Neural cell (in vitro differentiated cells): ENCODE results near the gene SNAPC2. TPM values are rescaled to one million over a fixed set of nuclear protein-coding genes. Genes with fewer than 3 reads are reported as not detected.

ENCODE experiments used
- H2AFZ ChIP-seq: fragments of 200-600, 300-800 bp; sonication (generic), shearing (Covaris generic); 2 replicates; pipeline ENCODE4 v1.6.0; 2014; ENCODE audit warnings: low read depth, mild to moderate bottlenecking, antibody characterized with exemption, low read length, moderate library complexity
- H3F3A ChIP-seq: fragments of 200-600 bp; shearing (Covaris generic); 2 replicates; pipeline ENCODE4 v1.6.1; 2016; ENCODE audit warnings: mild to moderate bottlenecking, moderate library complexity, mixed read lengths, antibody characterized with exemption, low read length; ENCODE audit not compliant: insufficient read depth, poor library complexity, severe bottlenecking
- H3K27ac ChIP-seq: fragments of 200-600, 300-800 bp; sonication (generic), shearing (Covaris generic); 2 replicates; pipeline ENCODE4 v1.5.1; 2014; ENCODE audit warnings: mild to moderate bottlenecking, low read length, moderate library complexity
- H3K27me3 ChIP-seq: fragments of 300-800, 200-600 bp; sonication (generic), shearing (Covaris generic); 2 replicates; pipeline ENCODE4 v1.6.0; 2014; ENCODE audit warnings: mild to moderate bottlenecking, low read depth, low read length, moderate library complexity; ENCODE audit not compliant: insufficient read depth
- H3K36me3 ChIP-seq: fragments of 300-800, 200-600 bp; sonication (generic), shearing (Covaris generic); 2 replicates; pipeline ENCODE4 v1.5.1; 2014; ENCODE audit warnings: mild to moderate bottlenecking, antibody characterized with exemption, low read length, moderate library complexity; ENCODE audit not compliant: insufficient read depth
- H3K4me2 ChIP-seq: fragments of 300-800, 200-600 bp; sonication (generic), shearing (Covaris generic); 2 replicates; pipeline ENCODE4 v1.6.0; 2014; ENCODE audit warnings: mild to moderate bottlenecking, low read length
- H3K4me3 ChIP-seq: fragments of 300-800, 200-600 bp; sonication (generic), shearing (Covaris generic); 2 replicates; pipeline ENCODE4 v1.5.1; 2014; ENCODE audit warnings: mild to moderate bottlenecking, low read length, moderate library complexity
- H3K79me2 ChIP-seq: fragments of 200-600 bp; shearing (Covaris generic); replicated peaks from 2 replicates; pipeline ENCODE4 v1.6.0; 2014; ENCODE audit warnings: mild to moderate bottlenecking, low read length, moderate library complexity; ENCODE audit not compliant: insufficient read depth
- H3K9ac ChIP-seq: fragments of 300-800, 200-600 bp; sonication (generic), shearing (Covaris generic); 2 replicates; pipeline ENCODE4 v1.6.1; 2016; ENCODE audit warnings: mild to moderate bottlenecking, low read length, mixed read lengths
- H3K9me2 ChIP-seq: fragments of 200-600 bp; shearing (Covaris generic); 2 replicates; pipeline ENCODE4 v1.6.1; 2016; ENCODE audit warnings: mild to moderate bottlenecking, low read length, mixed read lengths; ENCODE audit not compliant: insufficient read depth
- H3K9me3 ChIP-seq: fragments of 200-600, 300-800 bp; sonication (generic), shearing (Covaris generic); 2 replicates; pipeline ENCODE4 v1.6.1; 2016; ENCODE audit warnings: mild to moderate bottlenecking, mixed run types, low read length, moderate library complexity, mixed read lengths
- H4K20me1 ChIP-seq: fragments of 200-600 bp; shearing (Covaris generic); 2 replicates; pipeline ENCODE4 v1.6.1; 2016; ENCODE audit warnings: mild to moderate bottlenecking, mixed run types; ENCODE audit not compliant: insufficient read depth
- EP300 ChIP-seq: fragments of 450-650 bp; conservative IDR thresholded peaks from 2 replicates; pipeline ENCODE4 v1.6.1; 2014; ENCODE audit warnings: antibody characterized with exemption, mild to moderate bottlenecking, moderate library complexity; ENCODE audit not compliant: poor library complexity, severe bottlenecking
- EZH2 ChIP-seq: fragments of 200-600, 300-800 bp; shearing (Covaris generic), sonication (generic); IDR thresholded peaks from 2 replicates; pipeline ENCODE4 v1.6.1; 2014; ENCODE audit warnings: antibody characterized with exemption, low read length, borderline replicate concordance, mild to moderate bottlenecking; ENCODE audit not compliant: insufficient read depth, poor library complexity, severe bottlenecking
- MXI1 ChIP-seq: fragments of 450-650 bp; conservative IDR thresholded peaks from 2 replicates; pipeline ENCODE4 v1.6.1; 2014; ENCODE audit warnings: antibody characterized with exemption, mild to moderate bottlenecking; ENCODE audit not compliant: poor library complexity, severe bottlenecking
- POLR2AphosphoS5 ChIP-seq: IDR thresholded peaks from 2 replicates; pipeline ENCODE4 v1.6.1; 2012
- RAD21 ChIP-seq: fragments of 450-650 bp; conservative IDR thresholded peaks from 2 replicates; pipeline ENCODE4 v1.6.1; 2014; ENCODE audit warnings: antibody characterized with exemption, mild to moderate bottlenecking, moderate library complexity
- SMC3 ChIP-seq: fragments of 450-650 bp; conservative IDR thresholded peaks from 2 replicates; pipeline ENCODE4 v1.6.1; 2014; ENCODE audit warnings: antibody characterized with exemption, mild to moderate bottlenecking, moderate library complexity; ENCODE audit not compliant: poor library complexity
- TAF1 ChIP-seq: IDR thresholded peaks from 2 replicates; pipeline ENCODE4 v1.6.1; 2012; ENCODE audit warnings: low read depth
- polyA plus RNA-seq: library from polyadenylated mRNA; depleted of rRNA; stranded (reverse); fragments of >200 nt; gene quantifications from 2 replicates; pipeline ENCODE4 v1.2.3, GENCODE V29; 2014
- TF ChIP-seq, protein P1 (sequence below): IDR thresholded peaks from 2 replicates; pipeline ENCODE4 v1.6.1; 2012; ENCODE audit warnings: borderline replicate concordance
- TF ChIP-seq, protein P2 (sequence below): fragments of 450-650 bp; IDR thresholded peaks from 2 replicates; pipeline ENCODE4 v1.5.1; 2014; ENCODE audit warnings: antibody characterized with exemption, mild to moderate bottlenecking, moderate library complexity; ENCODE audit not compliant: poor library complexity, severe bottlenecking

Gene SNAPC2
- polyA plus RNA-seq, 1 donor from 2014 or later: 12.8 TPM

DNA sequence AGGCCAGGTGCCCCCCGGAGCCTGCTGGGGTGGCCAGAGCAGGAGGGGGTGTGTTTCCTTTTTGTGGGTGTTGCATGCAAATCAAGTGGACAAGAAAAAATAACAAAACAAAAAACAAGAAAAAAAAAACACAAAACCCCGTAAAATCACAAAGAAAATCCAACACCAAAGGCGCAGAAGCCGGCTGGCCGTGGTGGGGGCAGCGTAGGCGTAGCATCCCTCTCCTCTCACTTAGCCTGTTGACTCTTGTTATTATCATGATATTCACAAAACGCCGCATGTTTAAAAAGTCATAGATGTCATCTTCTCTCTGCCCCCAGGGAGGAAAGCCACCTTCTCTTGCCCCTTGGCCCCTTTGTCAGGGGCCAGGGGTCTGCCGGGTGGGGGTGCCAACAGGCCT, 6.5 kb upstream of the SNAPC2 start:
- TF ChIP-seq, protein P1, sequence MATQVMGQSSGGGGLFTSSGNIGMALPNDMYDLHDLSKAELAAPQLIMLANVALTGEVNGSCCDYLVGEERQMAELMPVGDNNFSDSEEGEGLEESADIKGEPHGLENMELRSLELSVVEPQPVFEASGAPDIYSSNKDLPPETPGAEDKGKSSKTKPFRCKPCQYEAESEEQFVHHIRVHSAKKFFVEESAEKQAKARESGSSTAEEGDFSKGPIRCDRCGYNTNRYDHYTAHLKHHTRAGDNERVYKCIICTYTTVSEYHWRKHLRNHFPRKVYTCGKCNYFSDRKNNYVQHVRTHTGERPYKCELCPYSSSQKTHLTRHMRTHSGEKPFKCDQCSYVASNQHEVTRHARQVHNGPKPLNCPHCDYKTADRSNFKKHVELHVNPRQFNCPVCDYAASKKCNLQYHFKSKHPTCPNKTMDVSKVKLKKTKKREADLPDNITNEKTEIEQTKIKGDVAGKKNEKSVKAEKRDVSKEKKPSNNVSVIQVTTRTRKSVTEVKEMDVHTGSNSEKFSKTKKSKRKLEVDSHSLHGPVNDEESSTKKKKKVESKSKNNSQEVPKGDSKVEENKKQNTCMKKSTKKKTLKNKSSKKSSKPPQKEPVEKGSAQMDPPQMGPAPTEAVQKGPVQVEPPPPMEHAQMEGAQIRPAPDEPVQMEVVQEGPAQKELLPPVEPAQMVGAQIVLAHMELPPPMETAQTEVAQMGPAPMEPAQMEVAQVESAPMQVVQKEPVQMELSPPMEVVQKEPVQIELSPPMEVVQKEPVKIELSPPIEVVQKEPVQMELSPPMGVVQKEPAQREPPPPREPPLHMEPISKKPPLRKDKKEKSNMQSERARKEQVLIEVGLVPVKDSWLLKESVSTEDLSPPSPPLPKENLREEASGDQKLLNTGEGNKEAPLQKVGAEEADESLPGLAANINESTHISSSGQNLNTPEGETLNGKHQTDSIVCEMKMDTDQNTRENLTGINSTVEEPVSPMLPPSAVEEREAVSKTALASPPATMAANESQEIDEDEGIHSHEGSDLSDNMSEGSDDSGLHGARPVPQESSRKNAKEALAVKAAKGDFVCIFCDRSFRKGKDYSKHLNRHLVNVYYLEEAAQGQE: no peak
- no peak for TF ChIP-seq POLR2AphosphoS5
- no peak for TF ChIP-seq RAD21
- no peak for TF ChIP-seq EP300
- TF ChIP-seq, protein P2, sequence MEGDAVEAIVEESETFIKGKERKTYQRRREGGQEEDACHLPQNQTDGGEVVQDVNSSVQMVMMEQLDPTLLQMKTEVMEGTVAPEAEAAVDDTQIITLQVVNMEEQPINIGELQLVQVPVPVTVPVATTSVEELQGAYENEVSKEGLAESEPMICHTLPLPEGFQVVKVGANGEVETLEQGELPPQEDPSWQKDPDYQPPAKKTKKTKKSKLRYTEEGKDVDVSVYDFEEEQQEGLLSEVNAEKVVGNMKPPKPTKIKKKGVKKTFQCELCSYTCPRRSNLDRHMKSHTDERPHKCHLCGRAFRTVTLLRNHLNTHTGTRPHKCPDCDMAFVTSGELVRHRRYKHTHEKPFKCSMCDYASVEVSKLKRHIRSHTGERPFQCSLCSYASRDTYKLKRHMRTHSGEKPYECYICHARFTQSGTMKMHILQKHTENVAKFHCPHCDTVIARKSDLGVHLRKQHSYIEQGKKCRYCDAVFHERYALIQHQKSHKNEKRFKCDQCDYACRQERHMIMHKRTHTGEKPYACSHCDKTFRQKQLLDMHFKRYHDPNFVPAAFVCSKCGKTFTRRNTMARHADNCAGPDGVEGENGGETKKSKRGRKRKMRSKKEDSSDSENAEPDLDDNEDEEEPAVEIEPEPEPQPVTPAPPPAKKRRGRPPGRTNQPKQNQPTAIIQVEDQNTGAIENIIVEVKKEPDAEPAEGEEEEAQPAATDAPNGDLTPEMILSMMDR: no peak
- TF ChIP-seq MXI1: no peak
- H3K27ac ChIP-seq: no peak overlapping the region
- H3K9me3 ChIP-seq: no peaks in the 10 kb centered on the region
- H3F3A ChIP-seq: no peaks in the 10 kb centered on the region
- no peaks in the 10 kb centered on the region for H3K36me3 ChIP-seq
- H3K4me2 ChIP-seq: no peak overlapping the region
- no peaks in the 10 kb centered on the region for H4K20me1 ChIP-seq
- H2AFZ ChIP-seq: no peak overlapping the region
- no peak overlapping the region for H3K9ac ChIP-seq
- H3K79me2 ChIP-seq: no peaks in the 10 kb centered on the region
- H3K4me3 ChIP-seq: no peak overlapping the region
- H3K27me3 ChIP-seq: peaks cover 46% of the 10 kb centered on the region
- H3K9me2 ChIP-seq: no peaks in the 10 kb centered on the region

DNA sequence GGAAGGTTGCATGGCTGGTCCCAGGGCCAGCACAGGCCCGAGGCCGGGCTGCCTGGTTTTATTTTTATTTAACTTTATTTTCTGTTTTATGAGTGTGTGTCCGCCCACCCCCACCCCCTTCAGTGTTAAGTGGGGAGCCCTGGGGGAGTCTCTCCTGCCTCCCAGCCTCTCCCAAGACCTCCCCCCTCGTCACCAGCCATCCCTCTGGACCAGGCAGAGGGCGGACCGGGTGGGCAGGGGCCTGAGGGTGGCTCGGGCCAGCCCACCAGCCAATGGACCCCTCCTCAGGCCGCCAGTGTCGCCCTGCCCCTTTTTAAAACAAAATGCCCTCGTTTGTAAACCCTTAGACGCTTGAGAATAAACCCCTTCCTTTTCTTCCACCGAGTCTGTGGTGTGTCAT, 6.0 kb upstream of the SNAPC2 start:
- H3K27me3 ChIP-seq: peaks cover 49% of the 10 kb centered on the region
- no peaks in the 10 kb centered on the region for H4K20me1 ChIP-seq
- no peak overlapping the region for H2AFZ ChIP-seq
- H3K9me3 ChIP-seq: no peaks in the 10 kb centered on the region
- no peaks in the 10 kb centered on the region for H3F3A ChIP-seq
- no peaks in the 10 kb centered on the region for H3K9me2 ChIP-seq
- no peaks in the 10 kb centered on the region for H3K79me2 ChIP-seq
- no peaks in the 10 kb centered on the region for H3K36me3 ChIP-seq
- H3K4me2 ChIP-seq: no peak overlapping the region
- H3K9ac ChIP-seq: no peak overlapping the region
- H3K4me3 ChIP-seq: no peak overlapping the region
- TF ChIP-seq RAD21: no peak
- TF ChIP-seq POLR2AphosphoS5: no peak
- TF ChIP-seq EZH2: no peak
- no peak for TF ChIP-seq SMC3
- TF ChIP-seq MXI1: no peak
- TF ChIP-seq, protein P2: no peak
- no peak for TF ChIP-seq TAF1
- TF ChIP-seq EP300: no peak
- TF ChIP-seq, protein P1: no peak
- H3K27ac ChIP-seq: no peak overlapping the region
